ENCODE results near the gene CMTM2. TPM values are rescaled to one million over a fixed set of nuclear protein-coding genes. Genes with fewer than 3 reads are reported as not detected.
A peak's percentile ranks its signal among the peaks of the same experiment; 100 is the strongest.

The CMTM2 gene
- total and polyA plus RNA-seq, 2 of the 4 experiments (the other 2 are of a cell fraction): not detected

- Histone ChIP-seq H2BK5ac (ENCODE audit: low read depth, low read length, poor library complexity, severe bottlenecking) (no peak overlapping the region), H3K9me1 (ENCODE audit: insufficient read depth, low read length) (peaks cover 10% of the 10 kb centered on the region), H3K27me3 (ENCODE audit: control insufficient read depth, insufficient read depth, low read length) (no peaks in the 10 kb centered on the region), H3K56ac (ENCODE audit: extremely low read depth, insufficient read depth, low read length) (no peak overlapping the region), H3K4ac (ENCODE audit: low read depth, low read length) (peak overlapping the region; percentile 3; the same call in 1 of the 2 replicates), H2BK120ac (ENCODE audit: low read depth, low read length) (no peak overlapping the region), H2BK15ac (ENCODE audit: low read depth, low read length) (no peak overlapping the region), H3K18ac (ENCODE audit: low read depth, low read length) (no peak overlapping the region), H3K9me3 (ENCODE audit: control insufficient read depth, insufficient read depth, low read length) (no peaks in the 10 kb centered on the region), H3K79me1 (ENCODE audit: low read depth in 1 of 2, low read length in 2 of 2) (peaks cover 16 to 47% of the 10 kb centered on the region in 2 experiments), H3K9ac (ENCODE audit: low read depth, low read length) (no peak overlapping the region), H4K20me1 (ENCODE audit: insufficient read depth, low read length) (peaks cover 17% of the 10 kb centered on the region), H2BK20ac (ENCODE audit: low read depth, low read length) (no peak overlapping the region), H3K27ac (ENCODE audit: insufficient read depth, low read length) (no peak overlapping the region), H3K14ac (replicated peaks; ENCODE audit: low read depth, low read length) (no peak overlapping the region), H2AFZ (replicated peaks; ENCODE audit: low read length, poor library complexity) (no peak overlapping the region), H3K4me3 (ENCODE audit: insufficient read depth, low read depth, low read length) (no peak overlapping the region), H3K23ac (ENCODE audit: low read depth, low read length) (no peak overlapping the region), H4K5ac (ENCODE audit: low read depth, low read length) (no peak overlapping the region), H2AK9ac (replicated peaks; ENCODE audit: low read depth, low read length, poor library complexity) (peak overlapping the region; percentile 34), H3K4me2 (ENCODE audit: low read depth, low read length) (no peak overlapping the region), H3K36me3 (ENCODE audit: control insufficient read depth, insufficient read depth, low read length) (peaks cover 53% of the 10 kb centered on the region), H4K8ac (ENCODE audit: low read depth in 2 of 2, low read length in 2 of 2) (no peak overlapping the region), H2AK5ac (ENCODE audit: low read depth, low read length) (no peak overlapping the region), H4K91ac (ENCODE audit: insufficient read depth, low read depth, low read length) (no peak overlapping the region), H3K4me1 (ENCODE audit: control insufficient read depth, insufficient read depth, low read length) (peaks cover 19% of the 10 kb centered on the region)
- no TSS peak for BruUV-seq (replicated peaks)
- no peak for DNase-seq
- 80% methylated on average over 3 of the region's 14 CpGs; no CpG with 5 or more reads in 1 of the 2 experiments for WGBS, 2 experiments (ENCODE audit: extremely low coverage in 2 of 2, insufficient read length in 1 of 2)
- dilution Hi-C loops (cut with HindIII; ENCODE audit: low sequenced_read_pairs, unreplicated experiment) (no loop called here), in situ Hi-C loops (cut with MboI; ENCODE audit: low sequenced_read_pairs) (no loop called here), intact Hi-C loops (cut with micrococcal nuclease) (no loop called here)
- ATAC-seq (ENCODE audit: low read depth): no peak
- TF ChIP-seq ELK1 (IDR thresholded peaks at IDR 0.05; ENCODE audit: borderline replicate concordance, low read depth, low read length) (no peak), RFX5 (IDR thresholded peaks at IDR 0.05; ENCODE audit: low read depth, low read length) (no peak), CEBPB (IDR thresholded peaks at IDR 0.05; ENCODE audit: low read depth, low read length) (no peak), NFE2L2 (IDR thresholded peaks at IDR 0.05; ENCODE audit: low read depth, low read length) (no peak), RAD21 (IDR thresholded peaks at IDR 0.05; ENCODE audit: low read length) (no peak), CHD1 (IDR thresholded peaks at IDR 0.05; ENCODE audit: low read depth, low read length) (no peak), FOS (IDR thresholded peaks at IDR 0.05; ENCODE audit: low read depth, low read length) (no peak), MAZ (IDR thresholded peaks at IDR 0.05; ENCODE audit: borderline replicate concordance, low read depth, low read length) (no peak), BHLHE40 (IDR thresholded peaks at IDR 0.05; ENCODE audit: low read depth, low read length) (no peak), MXI1 (IDR thresholded peaks at IDR 0.05; ENCODE audit: borderline replicate concordance, low read depth, low read length) (no peak), SMC3 (IDR thresholded peaks at IDR 0.05; ENCODE audit: low read depth, low read length) (no peak), CTCF (conservative IDR thresholded peaks at IDR 0.05; ENCODE audit: low read depth, low read length) (no peak), POLR2A (IDR thresholded peaks at IDR 0.05; ENCODE audit: low read depth, low read length) (no peak), MAFK (IDR thresholded peaks at IDR 0.05; ENCODE audit: low read depth, low read length) (no peak)
- POLR2A ChIA-PET (ENCODE audit: unreplicated experiment): no interaction called here
- CTCF ChIA-PET: no interaction called here
Measured at GRCh38 chr16:66610111-66610820, 31.0 kb downstream of the CMTM2 start.
